ENCODE measurements around the gene HIVEP2. TPM values are rescaled to one million over a fixed set of nuclear protein-coding genes. Genes with fewer than 3 reads are reported as not detected.
"Not testable (repeated sequence)": the region's sequence is repeated elsewhere in the genome, so short reads cannot be mapped to it uniquely, and the experiment has no call there.

The HIVEP2 gene, protein sequence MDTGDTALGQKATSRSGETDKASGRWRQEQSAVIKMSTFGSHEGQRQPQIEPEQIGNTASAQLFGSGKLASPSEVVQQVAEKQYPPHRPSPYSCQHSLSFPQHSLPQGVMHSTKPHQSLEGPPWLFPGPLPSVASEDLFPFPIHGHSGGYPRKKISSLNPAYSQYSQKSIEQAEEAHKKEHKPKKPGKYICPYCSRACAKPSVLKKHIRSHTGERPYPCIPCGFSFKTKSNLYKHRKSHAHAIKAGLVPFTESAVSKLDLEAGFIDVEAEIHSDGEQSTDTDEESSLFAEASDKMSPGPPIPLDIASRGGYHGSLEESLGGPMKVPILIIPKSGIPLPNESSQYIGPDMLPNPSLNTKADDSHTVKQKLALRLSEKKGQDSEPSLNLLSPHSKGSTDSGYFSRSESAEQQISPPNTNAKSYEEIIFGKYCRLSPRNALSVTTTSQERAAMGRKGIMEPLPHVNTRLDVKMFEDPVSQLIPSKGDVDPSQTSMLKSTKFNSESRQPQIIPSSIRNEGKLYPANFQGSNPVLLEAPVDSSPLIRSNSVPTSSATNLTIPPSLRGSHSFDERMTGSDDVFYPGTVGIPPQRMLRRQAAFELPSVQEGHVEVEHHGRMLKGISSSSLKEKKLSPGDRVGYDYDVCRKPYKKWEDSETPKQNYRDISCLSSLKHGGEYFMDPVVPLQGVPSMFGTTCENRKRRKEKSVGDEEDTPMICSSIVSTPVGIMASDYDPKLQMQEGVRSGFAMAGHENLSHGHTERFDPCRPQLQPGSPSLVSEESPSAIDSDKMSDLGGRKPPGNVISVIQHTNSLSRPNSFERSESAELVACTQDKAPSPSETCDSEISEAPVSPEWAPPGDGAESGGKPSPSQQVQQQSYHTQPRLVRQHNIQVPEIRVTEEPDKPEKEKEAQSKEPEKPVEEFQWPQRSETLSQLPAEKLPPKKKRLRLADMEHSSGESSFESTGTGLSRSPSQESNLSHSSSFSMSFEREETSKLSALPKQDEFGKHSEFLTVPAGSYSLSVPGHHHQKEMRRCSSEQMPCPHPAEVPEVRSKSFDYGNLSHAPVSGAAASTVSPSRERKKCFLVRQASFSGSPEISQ (N-terminal part only)
- total RNA-seq: 76.7 TPM
- polyA plus RNA-seq: 10 to 100 TPM in 3 of 4 donors, 1 to 10 TPM in 1; 9.7 to 12.5 (median 11.8) TPM

DNA sequence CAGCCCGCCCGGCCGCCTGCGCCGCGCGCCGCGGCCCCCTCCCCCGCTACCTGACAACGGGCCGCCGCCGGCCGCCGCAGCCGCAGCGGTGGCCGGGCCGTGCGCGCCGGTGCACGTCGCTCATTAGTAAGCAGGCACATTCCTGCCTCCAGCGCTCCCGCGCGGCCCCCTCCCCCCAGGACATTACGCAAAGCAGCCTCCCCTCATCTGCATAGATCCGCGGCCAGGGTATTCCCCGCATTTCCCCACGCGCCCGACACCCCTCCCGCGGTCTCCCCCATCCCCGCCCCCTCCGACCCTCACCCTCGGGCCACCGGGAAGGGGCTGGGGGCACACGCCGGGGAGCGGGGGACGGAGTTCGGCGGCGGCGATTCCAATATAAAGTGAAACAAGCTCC is at the start of gene HIVEP2:
Gene HIVEP2, minus strand, starts transcription at position 128 of the 397 bp plus-strand sequence. CDS start 170,438 bp downstream, outside the sequence.
- Mint-ChIP-seq H3K4me1 (peaks cover 22 to 53% (median 37%) of the 10 kb centered on the region in 4 donors), H3K36me3 (no peaks in the 10 kb centered on the region), H3K4me3 (peak within 1 kb of the TSS; percentile 99 to 100 (median 100)), H3K27ac (peak within 1 kb of the TSS; percentile 98 to 100 (median 99)), H3K27me3 (peaks cover 18% of the 10 kb centered on the region), H3K9me3 (peaks cover 0 to 2% (median 0%) of the 10 kb centered on the region in 7 donors)
- peak; percentile 73 to 83 (median 76) for DNase-seq
- peak; percentile 30 to 38 for ATAC-seq (ENCODE audit: low read depth in 2 of 2)
- H3K27ac ChIP-seq (ENCODE audit: insufficient read depth, low read length, poor library complexity, severe bottlenecking): peak within 1 kb of the TSS; percentile 99
- no peaks in the 10 kb centered on the region for H3K36me3 ChIP-seq (ENCODE audit: control insufficient read depth, insufficient read depth, low read length)
- no peaks in the 10 kb centered on the region for H3K27me3 ChIP-seq (ENCODE audit: control insufficient read depth, insufficient read depth, low read length)
- H3K4me3 ChIP-seq (ENCODE audit: low read depth, low read length): peak within 1 kb of the TSS; percentile 95
- H3K4me1 ChIP-seq (ENCODE audit: control insufficient read depth, insufficient read depth, low read length, poor library complexity, severe bottlenecking): peaks cover 46% of the 10 kb centered on the region
- no peaks in the 10 kb centered on the region for H3K9me3 ChIP-seq (ENCODE audit: control insufficient read depth in 2 of 2, low read length in 2 of 2)

DNA sequence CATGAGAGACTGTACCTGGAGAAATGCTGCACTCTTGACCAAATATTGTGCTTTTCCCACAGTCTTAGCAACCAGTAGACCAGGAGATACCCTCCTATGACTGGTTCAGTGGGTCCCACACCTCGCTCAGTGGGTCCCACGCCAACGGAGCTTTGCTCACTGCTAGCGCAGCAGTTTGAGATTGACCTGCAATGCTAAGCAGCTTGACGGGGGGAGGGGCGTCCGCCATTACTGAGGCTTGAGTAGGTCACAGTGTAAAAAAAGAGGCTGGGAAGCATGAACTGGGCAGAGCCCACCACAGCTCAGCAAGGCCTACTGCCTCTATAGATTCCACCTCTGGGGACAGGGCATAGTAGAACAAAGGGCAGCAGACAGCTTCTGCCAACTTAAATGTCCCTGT is 49.0 kb upstream of the HIVEP2 start:
- Histone ChIP-seq H3K27me3 (ENCODE audit: control insufficient read depth, insufficient read depth, low read length) (peaks cover 4% of the 10 kb centered on the region), H3K36me3 (ENCODE audit: control insufficient read depth, insufficient read depth, low read length) (no peaks in the 10 kb centered on the region), H3K4me1 (ENCODE audit: control insufficient read depth, insufficient read depth, low read length, poor library complexity, severe bottlenecking) (no peaks in the 10 kb centered on the region), H3K27ac (ENCODE audit: insufficient read depth, low read length, poor library complexity, severe bottlenecking) (no peak overlapping the region), H3K9me3 (ENCODE audit: control insufficient read depth in 2 of 2, low read length in 2 of 2) (no peaks in the 10 kb centered on the region), H3K4me3 (ENCODE audit: low read depth, low read length) (no peak overlapping the region)
- no peaks in the 10 kb centered on the region for H3K36me3 Mint-ChIP-seq
- no peak for ATAC-seq (ENCODE audit: low read depth in 2 of 2)
- no peak overlapping the region for H3K27ac Mint-ChIP-seq
- H3K9me3 Mint-ChIP-seq: peaks cover 0 to 17% (median 4%) of the 10 kb centered on the region in 7 donors
- DNase-seq: no peak
- H3K4me3 Mint-ChIP-seq: no peak overlapping the region
- peaks cover 6% of the 10 kb centered on the region for H3K27me3 Mint-ChIP-seq
- H3K4me1 Mint-ChIP-seq: peaks cover 0 to 5% (median 2%) of the 10 kb centered on the region in 4 donors

DNA sequence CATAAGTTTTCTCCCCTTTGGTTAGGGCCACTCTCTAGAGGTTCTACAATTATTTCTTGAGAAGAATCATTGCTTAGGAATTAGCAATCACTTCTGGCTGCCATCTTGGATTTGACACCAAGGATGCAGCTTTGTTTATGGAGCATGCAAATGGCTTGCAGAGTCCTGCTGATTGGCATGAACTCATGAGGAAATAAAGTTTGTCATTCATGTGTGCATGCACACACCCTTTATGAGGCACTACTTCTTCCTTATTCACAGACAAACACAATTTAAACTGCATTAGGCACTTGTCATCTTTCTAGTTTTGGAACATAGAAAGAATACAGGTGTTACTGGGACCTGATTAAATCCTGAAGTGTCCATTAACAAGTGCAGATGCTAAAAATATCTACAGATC is 42.5 kb upstream of the HIVEP2 start:
- no peaks in the 10 kb centered on the region for H3K9me3 ChIP-seq (ENCODE audit: control insufficient read depth in 2 of 2, low read length in 2 of 2)
- H3K36me3 ChIP-seq (ENCODE audit: control insufficient read depth, insufficient read depth, low read length): no peaks in the 10 kb centered on the region
- Mint-ChIP-seq H3K9me3 (peaks cover 0 to 4% (median 2%) of the 10 kb centered on the region in 7 donors), H3K27me3 (peaks cover 15% of the 10 kb centered on the region), H3K27ac (no peak overlapping the region), H3K4me1 (no peaks in the 10 kb centered on the region), H3K36me3 (peaks cover 4% of the 10 kb centered on the region), H3K4me3 (no peak overlapping the region)
- no peak overlapping the region for H3K27ac ChIP-seq (ENCODE audit: insufficient read depth, low read length, poor library complexity, severe bottlenecking)
- no peak overlapping the region for H3K4me3 ChIP-seq (ENCODE audit: low read depth, low read length)
- DNase-seq (no peak), ATAC-seq (ENCODE audit: low read depth in 2 of 2) (no peak)
- H3K27me3 ChIP-seq (ENCODE audit: control insufficient read depth, insufficient read depth, low read length): peaks cover 4% of the 10 kb centered on the region
- H3K4me1 ChIP-seq (ENCODE audit: control insufficient read depth, insufficient read depth, low read length, poor library complexity, severe bottlenecking): no peaks in the 10 kb centered on the region

DNA sequence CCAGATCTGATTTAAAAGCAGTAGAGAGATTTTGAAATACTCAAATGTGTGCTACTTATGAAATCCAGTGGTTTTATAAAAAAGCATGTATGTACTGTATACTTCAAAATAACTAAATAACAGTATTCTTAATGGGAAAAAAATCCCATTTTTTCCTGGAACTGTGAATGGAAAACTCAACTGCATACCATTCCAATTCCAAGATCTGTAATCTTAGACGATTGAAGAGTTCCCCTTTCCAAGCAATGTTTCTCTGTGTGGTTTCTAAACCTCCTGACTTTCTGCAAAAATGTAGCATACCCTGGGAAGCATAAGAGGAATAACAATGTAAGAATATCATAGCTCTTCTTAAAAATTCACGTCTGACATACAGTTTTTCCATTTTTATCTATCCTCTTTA is 40.3 kb upstream of the HIVEP2 start:
- Mint-ChIP-seq H3K36me3 (peaks cover 8% of the 10 kb centered on the region), H3K4me1 (no peaks in the 10 kb centered on the region), H3K27me3 (peaks cover 20% of the 10 kb centered on the region), H3K4me3 (no peak overlapping the region), H3K9me3 (peaks cover 0 to 19% (median 11%) of the 10 kb centered on the region in 7 donors), H3K27ac (no peak overlapping the region)
- no peak overlapping the region for H3K4me3 ChIP-seq (ENCODE audit: low read depth, low read length)
- H3K27ac ChIP-seq (ENCODE audit: insufficient read depth, low read length, poor library complexity, severe bottlenecking): no peak overlapping the region
- no peaks in the 10 kb centered on the region for H3K36me3 ChIP-seq (ENCODE audit: control insufficient read depth, insufficient read depth, low read length)
- H3K4me1 ChIP-seq (ENCODE audit: control insufficient read depth, insufficient read depth, low read length, poor library complexity, severe bottlenecking): no peaks in the 10 kb centered on the region
- H3K27me3 ChIP-seq (ENCODE audit: control insufficient read depth, insufficient read depth, low read length): no peaks in the 10 kb centered on the region
- H3K9me3 ChIP-seq (ENCODE audit: control insufficient read depth in 2 of 2, low read length in 2 of 2): no peaks in the 10 kb centered on the region
- ATAC-seq (ENCODE audit: low read depth in 2 of 2) (no peak), DNase-seq (no peak)

GRCh38 chr6:142984386-142984785 is 39.4 kb upstream of the HIVEP2 start:
- H3K4me1 Mint-ChIP-seq: no peaks in the 10 kb centered on the region
- no peak overlapping the region for H3K4me3 Mint-ChIP-seq
- H3K9me3 Mint-ChIP-seq: peaks cover 0 to 24% (median 12%) of the 10 kb centered on the region in 7 donors

DNA sequence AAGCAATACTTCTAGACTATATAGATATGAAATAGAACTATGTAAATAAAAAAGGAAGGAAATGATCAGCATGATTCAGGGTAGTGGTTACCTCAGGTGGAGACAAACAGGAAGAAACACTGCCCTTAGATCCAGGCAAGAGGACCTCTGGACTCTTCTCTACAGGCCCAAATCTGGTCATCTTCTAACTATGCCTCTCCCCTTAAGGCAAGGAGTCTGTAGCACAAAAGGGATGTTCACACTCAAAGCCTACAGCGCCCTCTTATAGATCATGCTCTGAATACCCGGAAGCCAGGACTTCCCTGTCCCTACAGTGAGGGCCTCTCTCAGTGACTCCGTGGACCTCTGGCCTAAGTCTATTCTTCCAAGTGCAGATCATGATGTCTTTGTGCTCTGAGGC is 30.4 kb upstream of the HIVEP2 start:
- H3K4me3 ChIP-seq (ENCODE audit: low read depth, low read length): no peak overlapping the region
- no peak overlapping the region for H3K27ac ChIP-seq (ENCODE audit: insufficient read depth, low read length, poor library complexity, severe bottlenecking)
- H3K27me3 ChIP-seq (ENCODE audit: control insufficient read depth, insufficient read depth, low read length): no peaks in the 10 kb centered on the region
- H3K4me1 ChIP-seq (ENCODE audit: control insufficient read depth, insufficient read depth, low read length, poor library complexity, severe bottlenecking): no peaks in the 10 kb centered on the region
- H3K4me3 Mint-ChIP-seq: no peak overlapping the region
- peaks cover 0 to 16% (median 7%) of the 10 kb centered on the region in 7 donors for H3K9me3 Mint-ChIP-seq
- peaks cover 11% of the 10 kb centered on the region for H3K27me3 Mint-ChIP-seq
- ATAC-seq (ENCODE audit: low read depth in 2 of 2) (no peak), DNase-seq (no peak)
- H3K4me1 Mint-ChIP-seq: peaks cover 0 to 3% (median 0%) of the 10 kb centered on the region in 4 donors
- H3K27ac Mint-ChIP-seq: no peak overlapping the region
- no peaks in the 10 kb centered on the region for H3K36me3 Mint-ChIP-seq
- no peaks in the 10 kb centered on the region for H3K9me3 ChIP-seq (ENCODE audit: control insufficient read depth in 2 of 2, low read length in 2 of 2)
- H3K36me3 ChIP-seq (ENCODE audit: control insufficient read depth, insufficient read depth, low read length): no peaks in the 10 kb centered on the region

More at GRCh38 chr6:142984386-142984785, 39.4 kb upstream of the HIVEP2 start:
- Histone ChIP-seq H3K4me3 (ENCODE audit: low read depth, low read length) (no peak overlapping the region), H3K27ac (ENCODE audit: insufficient read depth, low read length, poor library complexity, severe bottlenecking) (no peak overlapping the region), H3K4me1 (ENCODE audit: control insufficient read depth, insufficient read depth, low read length, poor library complexity, severe bottlenecking) (no peaks in the 10 kb centered on the region), H3K27me3 (ENCODE audit: control insufficient read depth, insufficient read depth, low read length) (no peaks in the 10 kb centered on the region), H3K36me3 (ENCODE audit: control insufficient read depth, insufficient read depth, low read length) (no peaks in the 10 kb centered on the region), H3K9me3 (ENCODE audit: control insufficient read depth in 2 of 2, low read length in 2 of 2) (no peaks in the 10 kb centered on the region)
- Mint-ChIP-seq H3K36me3 (peaks cover 8% of the 10 kb centered on the region), H3K27me3 (peaks cover 19% of the 10 kb centered on the region), H3K27ac (no peak overlapping the region)
- DNase-seq (no peak), ATAC-seq (ENCODE audit: low read depth in 2 of 2) (no peak)

- not testable (repeated sequence) for ATAC-seq (ENCODE audit: low read depth in 2 of 2); H3K4me1 Mint-ChIP-seq; H3K36me3 ChIP-seq (ENCODE audit: control insufficient read depth, insufficient read depth, low read length); H3K4me3 Mint-ChIP-seq; H3K9me3 Mint-ChIP-seq; H3K4me3 ChIP-seq (ENCODE audit: low read depth, low read length); H3K4me1 ChIP-seq (ENCODE audit: control insufficient read depth, insufficient read depth, low read length, poor library complexity, severe bottlenecking); H3K27me3 Mint-ChIP-seq; H3K9me3 ChIP-seq (ENCODE audit: control insufficient read depth in 2 of 2, low read length in 2 of 2); H3K36me3 Mint-ChIP-seq; H3K27me3 ChIP-seq (ENCODE audit: control insufficient read depth, insufficient read depth, low read length); H3K27ac Mint-ChIP-seq; DNase-seq; H3K27ac ChIP-seq (ENCODE audit: insufficient read depth, low read length, poor library complexity, severe bottlenecking)
Observed at GRCh38 chr6:142970941-142971340, 26.0 kb upstream of the HIVEP2 start.

Data from CD4-positive, CD25-positive, alpha-beta regulatory T cell (primary cell).